HG02973 (cell line): ENCODE measurements around the gene KRT33A.

Experiments
- ATAC-seq: cut with Tn5 transposase; IDR thresholded peaks from one replicate; pipeline ENCODE4 v1.9.1; 2021; ENCODE audit warnings: moderate library complexity; ENCODE audit not compliant: unreplicated experiment

KRT33A gene

GRCh38 chr17:41304091-41304490, 46.5 kb downstream of the KRT33A start:
- ATAC-seq, result no peak

- ATAC-seq, result no peak
These were observed 47.6 kb downstream of the KRT33A start for GRCh38 chr17:41302981-41303380.

GRCh38 chr17:41301916-41302901, 48.4 kb downstream of the KRT33A start, which contains the start of gene KRTAP29-1:
TSS of gene KRTAP29-1 (minus strand) at chr17:41302851. CDS start at chr17:41302851, 0 bp downstream.
- ATAC-seq, result no peak

- no peak for ATAC-seq
These were observed 49.3 kb downstream of the KRT33A start for GRCh38 chr17:41301204-41301790.

- ATAC-seq, result no peak
These were observed 52.0 kb downstream of the KRT33A start for GRCh38 chr17:41298458-41299135.

GRCh38 chr17:41296846-41297245, 53.8 kb downstream of the KRT33A start:
- ATAC-seq, result no peak
